Measurements from ENCODE around the gene EPN1. TPM values are rescaled to one million over a fixed set of nuclear protein-coding genes. Genes with fewer than 3 reads are reported as not detected.

EPN1 gene
- total RNA-seq, 6 experiments from 2014 or later, result 176 to 191 (median 185) TPM

- no peaks in the 10 kb centered on the region for H3K4me1 Mint-ChIP-seq (ENCODE audit: low read depth)
- H3K27ac Mint-ChIP-seq, result peak overlapping the region; percentile 5; the same call in 1 of the 2 replicates
- H3K4me3 Mint-ChIP-seq, result no peak overlapping the region
- no peaks in the 10 kb centered on the region for H3K9me3 Mint-ChIP-seq
- no peak for TF ChIP-seq CTCF (IDR thresholded peaks at IDR 0.05)
- H3K27me3 Mint-ChIP-seq (ENCODE audit: insufficient read depth), result peaks cover 3% of the 10 kb centered on the region
- no peak for DNase-seq
- no peaks in the 10 kb centered on the region for H3K36me3 Mint-ChIP-seq (ENCODE audit: low read depth)
Measured at GRCh38 chr19:55687281-55688201, 12.5 kb downstream of the EPN1 start.

DNA sequence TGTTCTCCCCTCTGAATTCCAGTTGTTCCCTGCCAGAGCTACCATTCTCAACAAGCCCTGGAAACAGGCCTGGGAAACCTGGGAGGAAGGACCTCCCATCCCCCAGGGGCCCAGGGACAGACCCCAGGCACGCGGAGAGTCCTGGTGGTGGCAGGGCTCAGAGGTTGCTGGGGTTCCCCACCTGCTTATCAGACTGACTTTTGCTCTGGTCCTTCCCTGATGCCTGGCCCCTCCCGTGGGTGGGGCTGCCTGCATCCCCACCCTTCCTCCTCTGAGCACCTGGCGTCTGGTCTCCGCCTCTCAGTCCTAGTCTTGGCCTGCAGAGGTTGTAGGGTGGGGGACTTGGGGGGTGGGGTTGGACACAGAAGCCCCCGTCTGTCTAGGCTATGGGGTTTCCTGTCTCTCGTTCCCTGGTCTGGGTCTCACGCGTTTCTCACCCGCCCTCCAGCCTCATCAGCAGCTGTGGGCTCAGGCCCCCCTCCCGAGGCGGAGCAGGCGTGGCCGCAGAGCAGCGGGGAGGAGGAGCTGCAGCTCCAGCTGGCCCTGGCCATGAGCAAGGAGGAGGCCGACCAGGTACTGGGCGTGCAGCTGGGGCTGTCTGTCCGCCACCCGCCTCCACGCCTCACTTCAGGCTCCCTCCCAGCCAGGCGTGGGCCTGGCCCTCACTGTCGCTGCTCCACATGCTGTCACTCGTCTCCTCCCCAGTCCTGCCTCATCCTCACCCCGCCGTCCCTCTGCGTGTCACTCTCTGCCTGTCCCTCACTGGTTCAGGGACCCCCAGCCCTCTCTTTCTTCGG is 13.6 kb downstream of the EPN1 start:
- Mint-ChIP-seq H3K36me3 (ENCODE audit: low read depth) (no peaks in the 10 kb centered on the region; the same call in 1 of the 2 replicates), H3K9me3 (no peaks in the 10 kb centered on the region), H3K4me1 (ENCODE audit: low read depth) (no peaks in the 10 kb centered on the region), H3K4me3 (no peak overlapping the region), H3K27ac (no peak overlapping the region), H3K27me3 (ENCODE audit: insufficient read depth) (peaks cover 3% of the 10 kb centered on the region)
- DNase-seq, result no peak
- TF ChIP-seq CTCF (IDR thresholded peaks at IDR 0.05), result no peak

GRCh38 chr19:55689411-55690108 is 14.5 kb downstream of the EPN1 start:
- no peak overlapping the region for H3K27ac Mint-ChIP-seq
- H3K27me3 Mint-ChIP-seq (ENCODE audit: insufficient read depth), result peaks cover 3% of the 10 kb centered on the region
- no peaks in the 10 kb centered on the region; the same call in 1 of the 2 replicates for H3K36me3 Mint-ChIP-seq (ENCODE audit: low read depth)
- DNase-seq, result no peak
- no peak for TF ChIP-seq CTCF (IDR thresholded peaks at IDR 0.05)
- no peaks in the 10 kb centered on the region for H3K9me3 Mint-ChIP-seq
- H3K4me3 Mint-ChIP-seq, result no peak overlapping the region
- H3K4me1 Mint-ChIP-seq (ENCODE audit: low read depth), result no peaks in the 10 kb centered on the region

DNA sequence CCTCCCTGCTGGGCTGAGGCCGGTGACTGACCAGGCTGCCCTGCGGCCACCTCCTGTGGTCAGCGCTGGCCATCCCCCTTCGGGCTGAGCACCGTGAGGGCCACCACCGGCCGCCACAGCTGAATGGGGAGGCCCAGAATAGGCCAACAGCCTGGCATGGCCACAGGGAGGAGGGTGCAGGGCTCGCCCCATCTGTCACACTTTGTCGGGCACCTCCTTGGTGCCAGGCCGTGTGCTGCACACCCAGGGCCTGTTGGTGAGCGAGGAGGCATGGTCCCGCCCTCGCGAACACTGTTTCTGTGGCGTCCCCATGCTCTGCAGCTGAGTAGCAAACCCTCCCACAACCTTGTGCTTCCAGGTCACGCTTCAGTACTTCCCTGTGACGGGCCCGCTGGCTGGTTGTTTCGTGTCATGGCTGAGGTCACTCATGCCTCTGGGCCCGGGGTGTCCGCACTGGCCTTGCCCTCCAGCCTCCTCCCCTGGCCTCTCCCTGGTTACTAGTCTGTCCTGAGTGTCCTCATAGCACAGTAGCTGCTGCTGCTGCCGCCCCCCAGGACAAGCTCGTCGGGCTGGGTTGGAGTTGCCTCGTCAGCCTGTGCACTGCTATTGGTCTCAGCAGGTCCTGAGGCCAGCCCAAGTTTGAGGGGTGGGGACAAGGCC is 15.2 kb downstream of the EPN1 start:
- Mint-ChIP-seq H3K27me3 (ENCODE audit: insufficient read depth) (peaks cover 3% of the 10 kb centered on the region), H3K27ac (no peak overlapping the region), H3K9me3 (no peaks in the 10 kb centered on the region), H3K4me1 (ENCODE audit: low read depth) (no peaks in the 10 kb centered on the region), H3K4me3 (no peak overlapping the region), H3K36me3 (ENCODE audit: low read depth) (no peaks in the 10 kb centered on the region; the same call in 1 of the 2 replicates)
- TF ChIP-seq CTCF (IDR thresholded peaks at IDR 0.05), result no peak
- no peak for DNase-seq

Data from HFFc6 (cell line).